Ureter (tissue), 1 donor: ENCODE measurements around the gene APPL2. TPM values are rescaled to one million over a fixed set of nuclear protein-coding genes. Genes with fewer than 3 reads are reported as not detected.

Experiments used
- total RNA-seq: library from RNA; stranded (reverse); gene quantifications from one replicate; pipeline ENCODE4 v1.2.4, GENCODE V29; 2023
- donor health status: DM: yes; HTN: yes; CAD: no.

The APPL2 gene
- total RNA-seq, 1 donor from 2014 or later = 36.5 TPM

Other genes starting within 250 kb of the APPL2 start
- gene NOPCHAP1, start 249.9 kb downstream of the APPL2 start, total RNA-seq = 15.4 TPM
- gene ALDH1L2, start 151.7 kb downstream of the APPL2 start, total RNA-seq = 19.1 TPM
- 54.4 TPM for gene WASHC4, start 128.4 kb downstream of the APPL2 start, total RNA-seq
- 31.3 TPM for gene C12orf75, start 94.5 kb upstream of the APPL2 start, total RNA-seq